ENCODE measurements around the gene SAMHD1.

DNA sequence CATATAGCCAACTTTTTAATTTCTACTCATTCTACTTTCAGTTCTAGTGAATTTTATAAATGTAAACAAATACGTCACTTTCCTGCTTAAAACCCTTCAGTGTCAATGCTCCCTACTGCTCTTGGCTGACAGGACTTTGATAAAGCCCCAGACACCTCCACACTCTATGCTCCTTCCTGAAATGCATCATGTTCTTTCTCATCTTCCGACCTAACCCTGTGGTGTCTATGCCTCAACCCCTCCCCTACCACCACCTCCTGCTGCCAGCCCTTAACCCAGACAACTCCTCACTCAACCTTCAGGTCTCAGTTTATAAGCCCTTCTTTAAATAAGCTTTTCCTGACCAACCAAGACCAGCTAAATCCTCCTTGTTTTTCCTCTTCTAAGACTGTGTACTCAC, 56.5 kb downstream of the SAMHD1 start:
- TF ChIP-seq, protein P1, sequence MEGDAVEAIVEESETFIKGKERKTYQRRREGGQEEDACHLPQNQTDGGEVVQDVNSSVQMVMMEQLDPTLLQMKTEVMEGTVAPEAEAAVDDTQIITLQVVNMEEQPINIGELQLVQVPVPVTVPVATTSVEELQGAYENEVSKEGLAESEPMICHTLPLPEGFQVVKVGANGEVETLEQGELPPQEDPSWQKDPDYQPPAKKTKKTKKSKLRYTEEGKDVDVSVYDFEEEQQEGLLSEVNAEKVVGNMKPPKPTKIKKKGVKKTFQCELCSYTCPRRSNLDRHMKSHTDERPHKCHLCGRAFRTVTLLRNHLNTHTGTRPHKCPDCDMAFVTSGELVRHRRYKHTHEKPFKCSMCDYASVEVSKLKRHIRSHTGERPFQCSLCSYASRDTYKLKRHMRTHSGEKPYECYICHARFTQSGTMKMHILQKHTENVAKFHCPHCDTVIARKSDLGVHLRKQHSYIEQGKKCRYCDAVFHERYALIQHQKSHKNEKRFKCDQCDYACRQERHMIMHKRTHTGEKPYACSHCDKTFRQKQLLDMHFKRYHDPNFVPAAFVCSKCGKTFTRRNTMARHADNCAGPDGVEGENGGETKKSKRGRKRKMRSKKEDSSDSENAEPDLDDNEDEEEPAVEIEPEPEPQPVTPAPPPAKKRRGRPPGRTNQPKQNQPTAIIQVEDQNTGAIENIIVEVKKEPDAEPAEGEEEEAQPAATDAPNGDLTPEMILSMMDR (IDR thresholded peaks at IDR 0.05; ENCODE audit: poor library complexity) = no peak
- no peak for TF ChIP-seq EZH2 (IDR thresholded peaks at IDR 0.05; ENCODE audit: borderline replicate concordance)

Data from hepatocyte (in vitro differentiated cells).